Measurements from ENCODE around the gene SYT7.

DNA sequence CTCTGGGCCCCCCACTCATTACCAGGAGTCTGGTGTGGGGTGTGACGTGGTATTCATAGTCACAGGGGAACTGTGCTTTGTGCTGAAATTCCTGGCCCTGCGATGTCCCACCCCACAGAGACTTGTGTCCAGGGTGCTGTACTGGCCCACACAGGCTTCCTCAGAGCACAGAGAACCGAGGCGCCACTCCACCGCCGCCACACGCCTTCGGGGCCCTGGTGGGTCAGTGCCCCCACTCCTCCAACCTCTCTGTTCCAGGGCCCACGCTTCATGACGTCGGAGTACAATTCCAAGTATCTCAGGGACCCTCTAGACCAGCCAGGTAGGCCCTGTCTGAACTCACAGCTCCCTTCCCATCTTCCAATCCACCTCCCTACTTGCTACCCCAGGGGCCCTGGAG, 95.8 kb downstream of the SYT7 start:
- no peak for TF ChIP-seq POLR2AphosphoS5 (IDR thresholded peaks at IDR 0.05; ENCODE audit: low read depth, low read length)
- TF ChIP-seq, protein P1, sequence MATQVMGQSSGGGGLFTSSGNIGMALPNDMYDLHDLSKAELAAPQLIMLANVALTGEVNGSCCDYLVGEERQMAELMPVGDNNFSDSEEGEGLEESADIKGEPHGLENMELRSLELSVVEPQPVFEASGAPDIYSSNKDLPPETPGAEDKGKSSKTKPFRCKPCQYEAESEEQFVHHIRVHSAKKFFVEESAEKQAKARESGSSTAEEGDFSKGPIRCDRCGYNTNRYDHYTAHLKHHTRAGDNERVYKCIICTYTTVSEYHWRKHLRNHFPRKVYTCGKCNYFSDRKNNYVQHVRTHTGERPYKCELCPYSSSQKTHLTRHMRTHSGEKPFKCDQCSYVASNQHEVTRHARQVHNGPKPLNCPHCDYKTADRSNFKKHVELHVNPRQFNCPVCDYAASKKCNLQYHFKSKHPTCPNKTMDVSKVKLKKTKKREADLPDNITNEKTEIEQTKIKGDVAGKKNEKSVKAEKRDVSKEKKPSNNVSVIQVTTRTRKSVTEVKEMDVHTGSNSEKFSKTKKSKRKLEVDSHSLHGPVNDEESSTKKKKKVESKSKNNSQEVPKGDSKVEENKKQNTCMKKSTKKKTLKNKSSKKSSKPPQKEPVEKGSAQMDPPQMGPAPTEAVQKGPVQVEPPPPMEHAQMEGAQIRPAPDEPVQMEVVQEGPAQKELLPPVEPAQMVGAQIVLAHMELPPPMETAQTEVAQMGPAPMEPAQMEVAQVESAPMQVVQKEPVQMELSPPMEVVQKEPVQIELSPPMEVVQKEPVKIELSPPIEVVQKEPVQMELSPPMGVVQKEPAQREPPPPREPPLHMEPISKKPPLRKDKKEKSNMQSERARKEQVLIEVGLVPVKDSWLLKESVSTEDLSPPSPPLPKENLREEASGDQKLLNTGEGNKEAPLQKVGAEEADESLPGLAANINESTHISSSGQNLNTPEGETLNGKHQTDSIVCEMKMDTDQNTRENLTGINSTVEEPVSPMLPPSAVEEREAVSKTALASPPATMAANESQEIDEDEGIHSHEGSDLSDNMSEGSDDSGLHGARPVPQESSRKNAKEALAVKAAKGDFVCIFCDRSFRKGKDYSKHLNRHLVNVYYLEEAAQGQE (IDR thresholded peaks at IDR 0.05; ENCODE audit: insufficient read depth in 1 of 2, low read depth in 2 of 2, low read length in 2 of 2), result no peak

Measured in PFSK-1 (cell line).